ENCODE measurements around the gene KATNA1.
A peak's percentile ranks its signal among the peaks of the same experiment; 100 is the strongest.
"Not testable (repeated sequence)": the region's sequence is repeated elsewhere in the genome, so short reads cannot be mapped to it uniquely, and the experiment has no call there.

The KATNA1 gene

GRCh38 chr6:149648148-149649145 lies at the start of gene KATNA1:
TSS of gene KATNA1 (minus strand) at chr6:149648714. CDS start at chr6:149638547, 10,167 bp downstream.
- peak; percentile 37 for DNase-seq (ENCODE audit: low read depth, low spot score)
- peak within 1 kb of the TSS; percentile 86 for H3K27ac ChIP-seq

DNA sequence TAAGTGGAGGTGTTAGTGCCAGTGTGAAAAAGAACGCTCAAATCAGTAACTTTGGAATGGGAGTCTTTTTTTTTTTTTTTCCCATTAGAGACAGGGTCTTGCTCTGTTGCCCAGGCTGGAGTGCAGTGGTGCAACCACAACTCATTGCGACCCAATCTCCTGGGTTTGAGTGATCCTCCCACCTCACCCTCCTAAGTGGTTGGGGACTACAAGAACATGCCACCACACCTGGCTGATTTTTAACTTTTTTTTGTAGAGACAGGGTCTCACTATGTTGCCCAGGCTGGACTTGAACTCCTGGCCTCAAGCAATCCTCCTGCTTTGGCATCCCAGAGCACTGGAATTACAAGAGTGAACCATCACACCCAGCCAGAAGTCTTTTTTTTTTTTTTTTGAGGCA lies 49.7 kb upstream of the KATNA1 start:
- no peak for DNase-seq (ENCODE audit: low read depth, low spot score)
- H3K27ac ChIP-seq: peak overlapping the region; percentile 75

GRCh38 chr6:149696901-149697300 lies 48.4 kb upstream of the KATNA1 start:
- H3K27ac ChIP-seq: peak overlapping the region; percentile 75
- DNase-seq (ENCODE audit: low read depth, low spot score): peak; percentile 37

- no peak for DNase-seq (ENCODE audit: low read depth, low spot score)
- no peak overlapping the region for H3K27ac ChIP-seq
Observed at GRCh38 chr6:149694921-149695320, 46.4 kb upstream of the KATNA1 start.

DNA sequence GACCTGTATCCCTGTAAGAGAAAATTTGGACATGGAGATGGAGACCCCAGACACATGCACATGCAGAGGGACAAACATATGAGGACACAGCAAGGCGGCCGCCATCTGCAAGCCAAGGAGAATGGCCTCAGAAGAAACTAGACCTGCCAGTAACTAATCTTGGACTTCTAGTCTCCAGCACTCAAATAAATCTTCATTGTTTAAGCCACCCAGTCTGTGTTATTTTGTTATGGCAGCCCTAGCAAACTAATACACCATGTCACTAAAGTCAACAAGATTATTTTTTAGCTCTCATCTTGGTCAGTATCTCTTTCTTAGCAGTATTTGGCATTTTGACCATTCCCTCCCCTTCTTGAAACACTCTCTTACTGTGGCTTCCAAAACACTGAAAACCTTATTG lies 42.7 kb upstream of the KATNA1 start:
- no peak for DNase-seq (ENCODE audit: low read depth, low spot score)
- H3K27ac ChIP-seq: no peak overlapping the region

DNA sequence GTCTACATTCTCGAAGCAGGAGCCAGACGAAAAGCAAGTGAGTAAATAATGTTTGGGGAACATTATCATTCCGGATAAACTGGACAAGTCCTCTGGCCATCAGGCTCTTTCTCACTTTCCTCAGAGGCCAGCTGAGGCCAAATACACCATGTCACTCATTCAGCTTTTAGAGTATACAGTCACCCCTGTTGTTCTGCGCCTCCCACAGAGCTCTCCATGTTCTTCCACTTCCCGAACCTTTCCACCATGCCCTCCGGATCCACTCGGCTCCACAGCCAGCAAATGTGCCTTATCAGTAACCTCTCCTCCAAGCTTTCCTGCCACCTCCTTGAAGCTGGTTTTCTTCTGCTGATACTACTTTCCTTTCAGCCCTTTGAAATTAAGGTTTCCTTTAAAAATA lies 37.7 kb upstream of the KATNA1 start:
- DNase-seq (ENCODE audit: low read depth, low spot score): no peak
- H3K27ac ChIP-seq: no peak overlapping the region

DNA sequence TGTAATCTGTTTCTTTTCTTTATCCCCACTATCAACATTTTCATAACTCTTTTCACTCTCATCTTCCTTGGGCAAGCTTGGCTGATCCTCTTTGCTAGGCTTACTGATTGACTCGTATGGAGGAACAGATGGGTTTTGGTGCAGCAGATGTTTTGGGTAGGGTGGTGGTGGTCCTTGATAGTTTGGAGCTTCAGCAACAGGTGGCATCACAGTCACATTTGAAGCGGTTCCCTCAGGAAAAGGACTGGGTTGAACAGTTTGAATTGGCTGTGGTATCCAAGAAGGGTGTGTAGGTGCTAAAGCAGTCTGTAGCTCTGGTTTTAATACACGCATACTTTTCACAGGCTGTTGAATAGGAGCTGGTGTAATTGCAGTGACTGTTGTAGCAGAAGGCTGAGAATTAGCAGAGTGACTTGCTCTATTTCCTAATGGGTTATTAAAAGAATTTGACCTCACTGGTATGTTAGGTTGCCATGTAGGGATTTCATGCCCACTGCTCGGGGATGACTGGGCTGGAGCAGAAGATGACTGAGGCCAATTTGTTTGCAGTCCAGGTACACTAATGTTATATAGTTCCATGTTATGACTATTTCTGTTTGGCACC lies 34.8 kb upstream of the KATNA1 start:
- no peak overlapping the region for H3K27ac ChIP-seq
- no peak for DNase-seq (ENCODE audit: low read depth, low spot score)

DNA sequence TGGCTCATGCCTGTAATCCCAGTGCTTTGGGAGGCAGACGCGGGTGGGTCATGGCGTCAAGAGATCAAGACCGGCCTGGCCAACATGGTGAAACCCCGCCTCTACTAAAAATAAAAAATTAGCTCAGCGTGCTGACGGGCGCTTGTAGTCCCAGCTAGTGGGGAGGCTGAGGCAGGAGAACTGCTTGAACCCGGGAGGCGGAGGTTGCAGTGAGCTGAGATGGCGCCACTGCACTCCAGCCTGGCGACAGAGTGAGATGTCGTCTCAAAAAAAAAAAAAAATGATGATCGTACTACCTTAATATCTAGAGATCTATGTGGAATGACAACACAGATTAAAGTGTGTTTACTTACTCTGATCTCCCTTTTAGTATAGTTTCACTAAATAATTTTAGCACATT lies 33.3 kb upstream of the KATNA1 start:
- not testable (repeated sequence) for DNase-seq (ENCODE audit: low read depth, low spot score); H3K27ac ChIP-seq

- no peak overlapping the region for H3K27ac ChIP-seq
- no peak for DNase-seq (ENCODE audit: low read depth, low spot score)
Observed at GRCh38 chr6:149681209-149681608, 32.7 kb upstream of the KATNA1 start.

GRCh38 chr6:149680503-149680902 lies 32.0 kb upstream of the KATNA1 start:
- H3K27ac ChIP-seq: no peak overlapping the region
- DNase-seq (ENCODE audit: low read depth, low spot score): no peak

GRCh38 chr6:149672265-149672664 lies 23.8 kb upstream of the KATNA1 start:
- H3K27ac ChIP-seq; DNase-seq (ENCODE audit: low read depth, low spot score): not testable (repeated sequence)

- no peak for DNase-seq (ENCODE audit: low read depth, low spot score)
- no peak overlapping the region for H3K27ac ChIP-seq
Observed at GRCh38 chr6:149660028-149660427, 11.5 kb upstream of the KATNA1 start.

DNA sequence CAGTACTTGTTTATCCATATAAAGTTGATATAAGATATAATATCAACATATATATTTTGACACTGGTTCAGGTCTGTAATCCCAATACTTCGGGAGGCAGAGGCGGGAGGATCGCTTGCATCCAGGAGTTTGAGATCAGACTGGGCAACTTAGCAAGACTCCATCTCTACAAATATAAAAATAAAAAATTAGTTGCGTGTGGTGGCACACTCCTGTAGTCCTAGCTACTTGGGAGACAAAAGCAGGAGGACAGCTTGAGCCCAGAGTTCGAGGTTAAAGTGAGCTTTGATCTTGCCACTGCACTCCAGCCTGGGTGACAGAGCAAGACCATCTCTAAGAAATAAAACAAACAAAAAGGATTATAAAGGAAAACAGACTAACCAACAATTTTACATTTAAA lies 8.9 kb upstream of the KATNA1 start:
- DNase-seq (ENCODE audit: low read depth, low spot score): no peak
- no peak overlapping the region for H3K27ac ChIP-seq

GRCh38 chr6:149651056-149651455 lies 2.5 kb upstream of the KATNA1 start:
- no peak for DNase-seq (ENCODE audit: low read depth, low spot score)
- no peak overlapping the region for H3K27ac ChIP-seq

GRCh38 chr6:149646599-149646998 lies 1.9 kb downstream of the KATNA1 start:
- DNase-seq (ENCODE audit: low read depth, low spot score): no peak
- H3K27ac ChIP-seq: peak overlapping the region; percentile 86

DNA sequence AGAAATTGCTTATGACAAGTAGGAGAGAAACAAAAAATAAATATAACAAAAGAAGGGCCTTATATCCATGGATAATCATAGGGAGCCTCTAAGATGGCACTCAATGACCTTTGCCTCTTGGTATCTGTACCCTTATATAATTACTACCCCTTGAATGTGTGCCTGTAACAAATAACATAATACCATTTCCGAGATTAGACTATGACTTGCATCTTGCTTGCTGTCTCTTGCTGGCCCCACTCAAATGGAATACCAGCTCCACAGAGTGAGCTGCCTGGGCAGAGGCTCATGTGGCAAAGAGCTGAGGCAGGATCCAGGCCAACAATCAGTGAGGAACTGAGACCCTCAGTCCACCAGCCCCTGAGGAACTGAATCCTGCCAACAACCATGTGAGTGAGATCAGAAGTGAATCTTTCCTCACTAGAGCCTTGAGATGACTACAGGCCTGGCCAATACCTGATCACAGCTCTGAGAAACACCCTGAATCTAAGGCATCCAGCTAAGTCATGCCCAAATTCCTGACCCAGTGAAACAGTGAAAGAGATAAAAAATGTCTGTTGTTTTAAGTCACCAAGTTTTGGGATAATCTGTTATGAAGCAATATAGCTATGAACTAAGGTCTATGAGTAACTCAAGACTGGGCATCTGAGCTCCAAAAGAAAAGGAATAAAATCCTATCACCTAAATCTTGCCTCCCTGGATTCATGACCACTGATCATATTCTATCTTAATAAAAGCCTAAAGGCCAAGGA lies 5.5 kb downstream of the KATNA1 start:
- peak overlapping the region; percentile 16 for H3K27ac ChIP-seq
- no peak for DNase-seq (ENCODE audit: low read depth, low spot score)

DNA sequence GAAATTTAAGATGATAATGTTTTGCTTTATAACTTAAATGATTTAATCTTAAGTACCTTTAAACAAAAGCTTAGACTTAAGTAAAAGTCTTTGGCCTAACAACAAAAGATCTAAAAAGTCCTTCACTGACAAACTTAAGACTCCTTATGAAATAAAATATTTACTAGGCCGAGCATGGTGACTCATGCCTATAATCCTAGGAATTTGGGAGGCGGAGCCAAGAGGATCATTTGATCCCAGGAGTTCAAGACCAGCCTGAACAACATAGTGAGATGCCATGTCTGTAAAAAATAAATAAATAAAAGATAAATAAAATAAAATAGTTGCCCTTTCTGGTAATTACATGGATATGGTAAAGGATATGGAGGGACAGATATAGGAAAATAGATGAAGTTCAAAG lies 12.4 kb downstream of the KATNA1 start:
- no peak for DNase-seq (ENCODE audit: low read depth, low spot score)
- H3K27ac ChIP-seq: no peak overlapping the region

DNA sequence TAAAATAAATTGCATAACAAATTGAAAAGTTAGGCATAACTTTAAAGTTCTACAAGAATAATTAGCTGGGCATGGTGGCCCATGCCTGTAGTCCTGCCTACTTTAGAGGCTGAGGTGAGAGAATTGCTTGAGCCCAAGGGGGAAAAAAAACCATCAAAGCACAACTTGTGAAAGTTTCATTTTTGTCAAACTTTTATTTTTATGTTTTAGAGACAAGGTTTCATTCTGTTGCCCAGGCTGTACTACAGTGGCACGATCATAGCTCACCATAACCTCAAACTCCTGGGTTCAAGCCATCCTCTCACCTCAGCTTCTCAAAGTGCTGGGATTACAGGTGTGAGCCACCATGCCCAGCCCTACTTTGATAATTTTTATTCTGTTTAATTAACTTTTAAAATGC lies 14.2 kb downstream of the KATNA1 start:
- no peak for DNase-seq (ENCODE audit: low read depth, low spot score)
- no peak overlapping the region for H3K27ac ChIP-seq

DNA sequence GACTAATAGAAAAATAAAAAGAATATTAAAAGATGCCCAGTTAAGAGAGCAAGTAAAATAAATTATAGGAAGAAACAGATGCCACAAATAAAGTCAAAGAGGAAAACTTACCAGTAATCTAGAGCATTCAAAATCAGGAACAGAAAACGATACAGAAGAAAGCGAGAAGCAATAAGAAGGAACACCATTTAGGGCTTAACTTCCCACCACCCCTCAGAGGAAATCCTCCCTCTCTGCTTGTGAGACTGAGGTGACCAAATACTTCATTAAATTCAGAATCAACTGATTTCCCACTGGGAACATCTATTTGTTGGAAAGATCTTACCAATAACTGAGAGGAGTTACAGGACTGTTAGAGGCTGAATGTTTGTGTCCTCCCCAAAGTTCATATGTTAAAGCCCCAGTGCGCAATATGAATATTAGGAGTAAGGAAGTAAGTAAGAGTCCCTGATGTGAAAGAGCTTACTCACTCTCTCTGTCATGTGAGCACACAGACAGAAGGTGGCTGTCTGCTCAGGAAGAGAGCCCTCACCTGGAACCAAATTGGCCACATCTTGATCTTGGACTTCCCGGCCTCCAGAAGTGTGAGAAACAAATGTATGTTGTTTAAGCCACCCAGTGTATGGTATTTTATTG lies 19.5 kb downstream of the KATNA1 start:
- no peak for DNase-seq (ENCODE audit: low read depth, low spot score)
- H3K27ac ChIP-seq: peak overlapping the region; percentile 31

GRCh38 chr6:149627672-149628071 lies 20.8 kb downstream of the KATNA1 start:
- H3K27ac ChIP-seq: no peak overlapping the region
- no peak for DNase-seq (ENCODE audit: low read depth, low spot score)

All from epithelial cell of prostate (primary cell).